ENCODE measurements around the gene DAPK1. TPM values are rescaled to one million over a fixed set of nuclear protein-coding genes. Genes with fewer than 3 reads are reported as not detected.

Gene DAPK1
- total and polyA plus RNA-seq, 11 donors: 1.0 to 52.5 (median 2.3) TPM

- WGBS, 4 donors: 93 to 94% (median 94%) methylated on average over 3 of the region's 3 CpGs
- Histone ChIP-seq H3K4me3 (no peak overlapping the region), H3K9me3 (no peaks in the 10 kb centered on the region), H3K27ac (no peak overlapping the region), H3K27me3 (peaks cover 0 to 3% (median 0%) of the 10 kb centered on the region in 9 donors), H3K36me3 (peaks cover 0 to 8% (median 0%) of the 10 kb centered on the region in 9 donors), H3K4me1 (peaks cover 0 to 23% (median 0%) of the 10 kb centered on the region in 12 donors)
- TF ChIP-seq CTCF (IDR thresholded peaks at IDR 0.05): no peak
- TF ChIP-seq POLR2A (IDR thresholded peaks at IDR 0.05): no peak
- intact Hi-C loops (cut with DNase I): loop anchor here in 1 of 10 donors (5.0 kb wide), 1 partner anchor 161 kb away; the partner anchor contains the start of gene DAPK1
- no peak for ATAC-seq
- no peak for DNase-seq
Observed at GRCh38 chr9:87658511-87658910, 160.8 kb downstream of the DAPK1 start.

GRCh38 chr9:87659534-87660419, 162.1 kb downstream of the DAPK1 start:
- TF ChIP-seq POLR2A (IDR thresholded peaks at IDR 0.05) (no peak), CTCF (IDR thresholded peaks at IDR 0.05) (no peak)
- Histone ChIP-seq H3K36me3 (peaks cover 0 to 8% (median 0%) of the 10 kb centered on the region in 9 donors), H3K27me3 (peaks cover 0 to 4% (median 0%) of the 10 kb centered on the region in 9 donors), H3K9me3 (no peaks in the 10 kb centered on the region), H3K4me3 (no peak overlapping the region), H3K27ac (no peak overlapping the region), H3K4me1 (peaks cover 0 to 17% (median 0%) of the 10 kb centered on the region in 12 donors)
- WGBS, 4 donors: 96 to 97% (median 96%) methylated on average over 45 to 47 of the region's 47 CpGs
- DNase-seq (no peak), ATAC-seq (no peak)
- intact Hi-C loops (cut with DNase I): loop anchor here in 7 of 10 donors (5.0 to 10.0 kb wide), 5 partner anchors 162 to 1245 kb away; partner anchors contain the start of gene DAPK1 (in 2 of the 7)

GRCh38 chr9:87661241-87661640, 163.6 kb downstream of the DAPK1 start:
- no peak for TF ChIP-seq CTCF (IDR thresholded peaks at IDR 0.05)
- TF ChIP-seq POLR2A (IDR thresholded peaks at IDR 0.05): no peak
- H3K9me3 ChIP-seq: no peaks in the 10 kb centered on the region
- ATAC-seq: no peak
- H3K27ac ChIP-seq: no peak overlapping the region
- peaks cover 0 to 8% (median 0%) of the 10 kb centered on the region in 9 donors for H3K36me3 ChIP-seq
- no peak for DNase-seq
- intact Hi-C loops (cut with DNase I): loop anchor here in 7 of 10 donors (5.0 to 10.0 kb wide), 4 partner anchors 166 to 1246 kb away; partner anchors contain the start of gene DAPK1 (in 1 of the 7)
- peaks cover 0 to 5% (median 0%) of the 10 kb centered on the region in 9 donors for H3K27me3 ChIP-seq
- no peak overlapping the region for H3K4me3 ChIP-seq
- 90 to 95% (median 92%) methylated on average over 1 of the region's 1 CpG for WGBS, 4 donors
- peaks cover 0 to 14% (median 0%) of the 10 kb centered on the region in 12 donors for H3K4me1 ChIP-seq
